COLO668 (cell line): ENCODE data around the gene TSPAN17.

ENCODE experiments used
- DNase-seq: peaks from one replicate; lab custom pipeline; 2025; ENCODE audit not compliant: unreplicated experiment; lab: John Stamatoyannopoulos, UW

TSPAN17 gene

GRCh38 chr5:176639981-176640380 is 7.3 kb upstream of the TSPAN17 start:
- no peak for DNase-seq

DNA sequence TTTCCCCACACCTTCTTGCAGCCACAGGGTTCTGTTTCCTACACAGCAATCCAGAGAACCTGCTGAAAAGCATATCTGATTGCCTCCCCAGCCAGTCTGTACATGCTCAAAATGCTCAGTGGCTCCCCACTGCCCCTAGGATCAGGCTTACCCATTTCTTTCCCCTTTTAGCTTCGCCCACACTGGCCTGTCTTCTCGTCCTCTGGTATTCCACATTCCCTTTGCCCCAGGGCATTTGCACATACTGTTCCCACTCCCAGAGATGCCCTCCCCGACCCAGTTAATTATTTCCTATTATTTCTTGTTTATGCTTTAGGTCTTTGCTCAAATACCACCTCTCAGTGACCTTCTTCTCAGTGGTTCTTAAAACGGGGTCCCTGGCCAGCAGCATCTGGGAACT is 6.7 kb upstream of the TSPAN17 start:
- no peak for DNase-seq

- no peak for DNase-seq
Measured at GRCh38 chr5:176642675-176643490, 4.4 kb upstream of the TSPAN17 start.

GRCh38 chr5:176643491-176644219 is 3.6 kb upstream of the TSPAN17 start:
- DNase-seq: no peak

DNA sequence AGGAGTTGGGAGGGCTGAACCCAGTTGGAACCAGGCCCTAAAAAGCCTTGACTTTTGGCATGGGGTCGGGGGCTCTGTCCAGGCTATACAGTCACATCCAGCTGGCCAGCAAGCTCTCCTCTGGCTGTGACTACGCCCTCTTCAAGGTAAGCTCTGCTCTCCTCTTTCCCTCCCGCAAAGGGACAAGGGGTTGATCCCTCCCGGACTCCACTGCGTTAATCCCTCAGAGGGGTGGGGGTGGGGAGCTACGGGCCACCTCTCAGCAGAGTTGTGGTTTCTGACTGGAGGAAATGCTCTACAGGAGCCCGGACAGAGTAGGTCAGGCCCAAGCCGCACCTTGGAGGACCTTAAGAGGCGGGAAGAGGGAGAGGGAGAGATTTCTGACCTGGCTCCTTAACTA is 3.0 kb upstream of the TSPAN17 start:
- no peak for DNase-seq

GRCh38 chr5:176644878-176645670 is 2.2 kb upstream of the TSPAN17 start:
- no peak for DNase-seq

DNA sequence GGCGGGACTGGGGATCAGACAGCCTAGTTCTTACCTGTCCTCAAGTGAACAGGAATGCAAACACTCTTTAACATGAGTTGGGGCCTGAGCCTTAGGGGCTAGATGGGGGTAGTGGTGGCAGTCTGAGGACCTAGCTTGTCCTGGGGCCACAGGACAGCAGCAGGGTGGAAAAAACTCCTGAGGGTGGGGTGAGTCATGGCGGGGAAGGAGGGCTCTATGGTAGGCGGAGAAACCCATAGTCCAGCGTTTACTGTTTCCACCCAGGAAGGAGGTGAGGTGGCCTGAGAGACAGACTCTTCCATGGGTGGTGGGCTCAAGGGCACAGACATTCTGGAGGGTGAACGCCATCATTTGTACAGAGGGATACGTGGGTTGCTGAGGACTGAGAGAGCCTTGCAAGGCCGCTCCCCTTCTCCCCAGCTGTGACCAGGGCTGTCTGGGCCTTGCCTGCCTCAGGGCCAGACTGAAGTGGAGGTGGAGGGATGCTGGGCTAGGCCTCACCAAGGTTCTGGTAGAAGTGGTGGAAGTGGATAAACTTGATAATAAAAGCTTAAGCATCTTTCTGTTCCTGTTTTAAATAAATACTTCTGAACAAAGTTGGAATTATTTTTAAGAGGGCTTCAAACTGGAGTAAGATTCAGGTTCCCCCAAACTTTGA is 1.1 kb upstream of the TSPAN17 start:
- DNase-seq: no peak

GRCh38 chr5:176646707-176647029 is 616 bp upstream of the TSPAN17 start:
- DNase-seq: no peak

- peak; percentile 34 for DNase-seq
Measured at GRCh38 chr5:176647843-176648473, 674 bp downstream of the TSPAN17 start.

DNA sequence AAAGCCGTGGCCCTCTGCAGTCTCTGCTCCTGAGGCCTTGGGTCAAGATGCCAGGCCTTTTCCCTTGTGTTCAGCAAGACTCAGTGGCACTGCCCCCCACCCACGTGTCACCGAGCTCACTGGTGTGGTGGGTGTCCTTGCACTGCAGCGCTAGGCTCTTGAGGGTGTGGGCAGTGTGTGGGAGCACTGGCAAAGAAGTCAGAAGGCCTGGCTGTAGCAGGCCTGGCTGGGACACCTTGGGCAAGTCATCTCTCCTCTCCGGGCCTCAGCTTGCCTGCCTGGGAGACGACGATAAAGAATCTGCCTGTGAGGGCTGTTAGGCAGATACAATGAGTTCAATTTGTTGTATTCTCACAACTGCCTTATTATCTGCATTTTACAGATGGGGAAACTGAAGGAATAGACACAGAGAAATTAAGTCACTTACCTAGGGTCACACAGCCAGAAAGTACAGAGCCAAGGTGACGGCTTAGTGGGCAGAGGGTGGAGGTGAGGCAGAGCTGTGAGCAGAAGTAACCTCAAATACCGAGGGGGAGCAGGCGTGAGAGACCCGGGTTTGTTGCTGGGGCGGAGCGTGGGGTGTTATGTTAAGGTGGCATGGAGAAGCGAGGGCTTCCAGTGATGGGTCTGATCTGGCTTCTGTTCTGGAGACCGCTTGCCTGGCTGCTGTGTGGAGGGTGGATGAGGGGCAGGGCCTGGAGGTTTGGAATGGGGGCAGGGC is 1.4 kb downstream of the TSPAN17 start:
- no peak for DNase-seq

DNA sequence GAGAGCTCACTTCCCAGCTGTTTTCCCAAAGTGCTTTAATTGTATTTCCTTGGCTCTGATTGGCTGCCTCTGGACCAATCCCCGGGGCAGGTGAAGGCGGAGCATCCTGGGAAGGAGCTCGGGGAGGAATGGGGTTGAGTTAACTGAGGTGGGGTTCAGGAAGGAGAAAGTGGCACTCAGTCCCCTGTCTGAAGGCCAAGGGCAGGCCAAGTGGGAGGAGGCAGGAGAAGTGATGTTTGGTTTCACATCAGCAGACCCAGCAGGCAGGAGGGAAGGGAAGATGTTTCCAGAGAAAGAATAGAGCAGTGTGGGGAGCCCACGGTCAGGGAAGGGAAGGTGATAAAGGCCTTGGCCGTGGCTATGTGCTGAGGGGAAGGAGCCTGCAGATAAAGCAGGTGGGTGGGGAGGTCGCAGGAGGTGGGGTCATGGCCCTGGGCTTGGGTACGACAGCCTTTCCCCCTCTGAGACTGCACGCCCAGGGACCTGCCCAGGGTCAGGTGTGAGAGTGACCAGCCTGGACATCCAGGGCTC is 3.1 kb downstream of the TSPAN17 start:
- DNase-seq: no peak

DNA sequence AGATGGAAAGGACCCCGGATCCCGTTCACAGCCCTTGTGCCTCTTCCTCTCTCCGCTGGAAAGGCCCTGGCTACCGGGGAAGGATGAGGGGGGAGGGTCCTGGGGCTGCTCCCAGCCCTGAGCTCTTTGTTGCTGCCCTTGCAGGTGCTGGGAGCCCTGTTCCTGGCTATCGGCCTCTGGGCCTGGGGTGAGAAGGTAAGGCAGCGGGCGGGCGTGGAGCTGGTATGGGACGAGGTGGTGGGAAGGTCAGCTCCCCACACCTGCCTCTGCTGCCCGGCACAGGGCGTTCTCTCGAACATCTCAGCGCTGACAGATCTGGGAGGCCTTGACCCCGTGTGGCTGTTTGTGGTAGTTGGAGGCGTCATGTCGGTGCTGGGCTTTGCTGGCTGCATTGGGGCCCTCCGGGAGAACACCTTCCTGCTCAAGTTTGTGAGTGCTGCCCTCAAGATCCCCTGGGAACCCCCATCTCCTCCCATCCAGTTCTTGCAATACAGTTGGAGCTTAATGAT is 4.2 kb downstream of the TSPAN17 start:
- DNase-seq: no peak

DNA sequence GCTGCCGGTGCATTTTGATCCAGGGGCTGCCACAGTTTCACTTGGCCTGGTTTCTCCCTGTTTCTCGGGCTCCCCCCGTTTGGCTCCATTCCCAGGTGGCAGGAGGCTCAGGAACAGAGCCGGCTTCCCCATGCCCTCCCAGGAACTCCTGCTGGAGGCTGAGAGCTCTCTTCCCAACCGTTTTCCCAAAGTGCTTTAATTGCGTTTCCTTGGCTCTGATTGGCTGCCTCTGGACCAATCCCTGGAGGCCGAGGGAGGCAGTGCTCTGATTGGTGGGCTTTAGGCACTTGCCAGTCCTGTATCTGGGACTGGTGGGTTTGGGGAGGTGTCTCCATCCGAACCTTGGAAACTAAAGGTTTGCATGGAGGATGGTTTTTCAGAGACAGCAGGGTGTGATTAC is 4.9 kb downstream of the TSPAN17 start:
- DNase-seq: no peak

DNA sequence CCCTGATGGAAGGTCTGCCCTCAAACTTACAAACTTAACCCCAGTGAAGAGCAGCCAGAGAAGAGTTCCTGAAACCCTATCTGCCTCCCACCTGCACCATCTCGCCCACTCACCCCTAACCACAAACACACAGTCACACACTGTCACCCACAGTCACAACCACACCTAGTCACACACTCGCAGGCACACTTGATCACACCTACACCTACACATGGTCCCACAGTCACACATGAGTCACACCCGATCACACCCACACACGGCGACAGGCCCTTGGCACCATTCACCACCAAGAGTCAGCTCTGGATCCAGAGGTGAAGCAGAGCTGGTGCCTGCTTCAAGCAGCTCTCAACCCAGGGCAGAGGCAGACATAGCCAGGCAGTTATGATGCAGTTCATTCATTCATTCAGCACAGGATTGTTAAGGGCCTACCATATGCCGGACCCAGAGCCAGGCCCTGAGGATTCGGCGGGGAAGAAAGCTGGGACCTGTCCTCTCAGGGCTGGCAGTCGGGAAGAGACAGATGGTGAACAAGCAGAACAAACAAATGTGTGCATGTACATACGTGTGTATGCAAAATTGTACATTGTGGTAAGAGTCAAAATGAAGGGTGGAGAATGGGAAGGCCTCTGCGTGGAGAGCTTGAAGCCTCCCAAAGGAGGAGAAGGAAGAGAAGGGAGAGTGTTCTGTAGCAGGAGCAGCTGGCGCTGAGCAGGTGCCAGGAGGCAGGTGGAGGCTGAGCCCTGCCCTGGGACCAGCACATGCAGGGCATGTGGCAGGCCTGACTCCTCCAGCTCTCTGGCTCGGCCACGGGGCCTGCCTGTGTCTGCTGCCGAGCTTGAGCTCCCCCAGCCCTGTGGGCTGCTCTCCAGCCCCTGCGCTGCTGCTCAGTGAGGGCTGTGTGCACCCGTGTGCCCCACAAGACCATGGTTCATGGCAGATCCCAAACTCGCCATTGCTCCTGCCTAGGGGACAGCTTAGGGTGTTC is 6.4 kb downstream of the TSPAN17 start:
- peak; percentile 54 for DNase-seq

GRCh38 chr5:176654856-176655255 is 7.6 kb downstream of the TSPAN17 start:
- DNase-seq: no peak

DNA sequence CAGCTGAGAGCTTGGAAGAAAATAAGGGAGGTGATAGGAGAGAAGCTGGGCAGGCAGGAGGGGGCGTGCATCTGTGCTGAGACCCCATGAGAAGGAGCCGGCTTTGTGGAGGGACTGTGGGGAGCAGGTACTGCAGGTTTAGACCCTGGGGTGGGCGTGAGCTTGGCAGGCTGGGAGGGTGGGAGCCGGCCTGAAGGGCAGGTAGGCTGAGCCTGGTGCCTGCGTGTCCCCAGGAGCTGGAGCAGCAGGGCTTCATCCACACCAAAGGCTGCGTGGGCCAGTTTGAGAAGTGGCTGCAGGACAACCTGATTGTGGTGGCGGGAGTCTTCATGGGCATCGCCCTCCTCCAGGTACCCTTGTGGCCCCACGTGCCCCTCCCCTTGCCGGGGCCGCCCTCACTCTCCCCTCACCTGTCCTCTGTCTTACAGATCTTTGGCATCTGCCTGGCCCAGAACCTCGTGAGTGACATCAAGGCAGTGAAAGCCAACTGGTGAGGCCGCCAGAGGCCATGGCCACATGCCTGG is 9.2 kb downstream of the TSPAN17 start:
- DNase-seq: no peak

GRCh38 chr5:176658007-176658599 is 10.8 kb downstream of the TSPAN17 start:
- peak; percentile 45 for DNase-seq
